Body of pancreas (tissue), 4 donors: ENCODE results near the gene TCF15. TPM values are rescaled to one million over a fixed set of nuclear protein-coding genes. Genes with fewer than 3 reads are reported as not detected.

ENCODE experiments used
- ATAC-seq: fragments of 150-250 bp; one replicate; pipeline ENCODE4 v1.9.1; 2016
- DNase-seq, 4 donors: peaks; one replicate each; pipeline ENCODE4 v3.0.0-alpha.2; 2019
- H3K27ac ChIP-seq, 4 donors: fragments of 200-600 bp; sonication (generic); 1 replicate in 3 of 4; 2 replicates in 1 of 4; pipeline versions ENCODE4 v1.5.1 to v1.6.1; 2016 to 2019; ENCODE audit warnings: mild to moderate bottlenecking in 1 of 4, mixed read lengths in 1 of 4, moderate library complexity in 1 of 4
- H3K27me3 ChIP-seq, 2 donors: fragments of 200-600 bp; sonication (generic); one replicate each; pipeline ENCODE4 v1.6.0; 2016; ENCODE audit warnings: mild to moderate bottlenecking in 1 of 2
- H3K36me3 ChIP-seq, 2 donors: fragments of 200-600 bp; sonication (generic); replicated peaks in 1 of 2; 2 replicates each; pipeline ENCODE4 v1.5.1; 2016; ENCODE audit warnings: low read depth in 2 of 2; ENCODE audit not compliant: insufficient read depth in 1 of 2
- H3K4me1 ChIP-seq: fragments of 200-600 bp; sonication (generic); one replicate; pipeline ENCODE4 v1.6.0; 2016
- H3K4me3 ChIP-seq, 2 donors: fragments of 200-600 bp; sonication (generic); 1 replicate in 1 of 2; 2 replicates in 1 of 2; pipeline ENCODE4 v1.5.1; 2016 to 2019
- H3K9me3 ChIP-seq, 3 donors: fragments of 200-600 bp; sonication (generic); 1 replicate in 2 of 3; 2 replicates in 1 of 3; pipeline ENCODE4 v1.5.1; 2016
- POLR2A ChIP-seq, 3 donors: fragments of 450-650 bp; IDR thresholded peaks; one replicate each; pipeline ENCODE4 v1.6.1; 2016; ENCODE audit warnings: antibody characterized with exemption in 3 of 3, mild to moderate bottlenecking in 2 of 3
- WGBS, 2 donors: methylation state at CpG; one replicate each; pipeline ENCODE4 v1.1.5; 2017; 5-methylcytosine and 5-hydroxymethylcytosine counted together
- intact Hi-C: fragments of 100-400 bp; cut with DNase I; formaldehyde crosslinking; loops from one replicate; pipeline ENCODE4 v1.15.1; 2023
- total RNA-seq, 2 donors: library from RNA; depleted of rRNA; stranded (reverse); fragments of >200 nt; gene quantifications; one replicate each; pipeline ENCODE4 v1.1.0, GENCODE V29; 2016
- TF ChIP-seq, protein P1 (sequence below), 7 experiments: fragments of 450-650 bp in 4 of 7; fragments of 200-600 bp in 3 of 7; sonication (generic) in 3 of 7; IDR thresholded peaks; one replicate each; pipeline ENCODE4 v1.5.1; 2016 to 2019; ENCODE audit warnings: antibody characterized with exemption in 7 of 7

The TCF15 gene
- not detected for total RNA-seq

DNA sequence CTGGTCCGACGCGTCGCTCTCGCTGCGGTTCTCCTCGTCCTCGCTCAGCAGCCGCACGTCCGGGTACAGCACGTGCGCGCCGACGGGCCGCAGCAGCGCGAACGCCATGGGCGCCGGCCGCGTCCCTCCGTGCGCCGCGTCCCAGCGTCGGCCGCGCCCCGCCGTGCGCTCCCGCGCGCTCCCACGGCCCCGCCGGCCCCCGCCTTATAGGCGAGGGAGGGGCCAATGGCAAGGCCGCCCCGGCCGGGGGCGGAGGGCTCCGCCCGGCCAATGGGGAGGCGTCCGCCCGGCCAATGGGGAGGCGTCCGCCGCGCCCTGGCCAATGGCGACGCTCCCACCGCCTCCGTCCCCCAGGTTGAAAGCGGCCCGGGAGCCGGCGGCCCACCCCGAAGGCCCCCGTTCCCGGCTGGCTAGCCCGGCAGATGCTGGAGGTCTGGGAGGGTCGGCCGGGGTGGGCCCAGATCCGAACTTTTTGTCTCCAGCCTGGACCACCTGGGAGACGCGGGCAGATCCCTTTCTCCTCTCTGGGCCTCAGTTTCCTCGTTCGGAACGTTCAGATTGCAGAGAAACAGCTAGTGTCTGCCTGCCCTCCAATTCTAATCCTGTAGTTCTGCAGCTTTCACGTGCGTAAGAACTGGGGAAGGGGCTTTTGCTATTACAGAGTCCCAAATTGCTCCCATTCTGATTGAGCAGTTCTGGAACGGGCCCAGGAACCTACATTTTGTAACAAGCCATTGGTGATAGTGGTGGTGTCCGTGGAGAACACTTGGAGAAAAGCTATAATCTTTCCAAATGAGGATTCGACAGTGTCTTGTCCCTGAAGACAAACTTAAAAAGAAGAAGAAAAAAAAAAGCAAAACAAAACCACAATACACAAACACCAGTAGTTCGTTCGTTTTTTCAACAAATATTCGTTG, at the start of gene TCF15:
Gene TCF15, minus strand, starts transcription at position 180 of the 917 bp plus-strand sequence. Its CDS starts 72 bp downstream, at position 108.
- Histone ChIP-seq H3K4me3 (no peak within 1 kb of the TSS), H3K27me3 (peaks cover 0 to 26% of the 10 kb centered on the region in 2 donors)
- WGBS, 2 donors: 11 to 45% methylated on average over 7 to 37 of the region's 84 CpGs

DNA sequence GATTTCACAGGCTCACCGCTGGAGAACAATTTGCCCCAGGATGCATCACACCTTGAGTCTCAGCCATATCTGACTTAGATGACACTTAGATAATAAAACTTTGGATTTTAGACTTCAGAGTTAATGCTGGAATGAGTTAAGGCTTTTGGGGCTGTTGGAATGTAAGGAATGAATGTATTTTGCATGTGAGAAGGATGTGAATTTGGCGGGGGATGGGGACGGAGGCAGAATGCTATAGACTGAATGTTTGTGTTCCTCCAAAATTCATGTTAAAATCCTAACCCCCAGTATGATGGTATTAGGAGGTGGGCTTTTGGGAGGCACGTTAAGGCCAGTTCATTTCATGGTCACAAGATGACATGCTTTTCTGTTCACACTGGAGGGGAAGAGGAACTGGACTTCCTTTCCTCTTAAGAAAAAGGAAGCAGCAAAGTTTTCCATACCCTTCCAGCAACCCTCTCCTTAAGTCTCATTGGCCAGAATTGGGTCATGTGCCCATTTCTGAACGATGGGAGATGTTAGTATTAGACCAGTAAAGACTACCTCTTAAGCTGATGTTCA, 48.7 kb upstream of the TCF15 start:
- H3K27me3 ChIP-seq: peaks cover 0 to 14% of the 10 kb centered on the region in 2 donors
- no peak overlapping the region for H3K27ac ChIP-seq
- H3K9me3 ChIP-seq: no peaks in the 10 kb centered on the region
- TF ChIP-seq, protein P1, sequence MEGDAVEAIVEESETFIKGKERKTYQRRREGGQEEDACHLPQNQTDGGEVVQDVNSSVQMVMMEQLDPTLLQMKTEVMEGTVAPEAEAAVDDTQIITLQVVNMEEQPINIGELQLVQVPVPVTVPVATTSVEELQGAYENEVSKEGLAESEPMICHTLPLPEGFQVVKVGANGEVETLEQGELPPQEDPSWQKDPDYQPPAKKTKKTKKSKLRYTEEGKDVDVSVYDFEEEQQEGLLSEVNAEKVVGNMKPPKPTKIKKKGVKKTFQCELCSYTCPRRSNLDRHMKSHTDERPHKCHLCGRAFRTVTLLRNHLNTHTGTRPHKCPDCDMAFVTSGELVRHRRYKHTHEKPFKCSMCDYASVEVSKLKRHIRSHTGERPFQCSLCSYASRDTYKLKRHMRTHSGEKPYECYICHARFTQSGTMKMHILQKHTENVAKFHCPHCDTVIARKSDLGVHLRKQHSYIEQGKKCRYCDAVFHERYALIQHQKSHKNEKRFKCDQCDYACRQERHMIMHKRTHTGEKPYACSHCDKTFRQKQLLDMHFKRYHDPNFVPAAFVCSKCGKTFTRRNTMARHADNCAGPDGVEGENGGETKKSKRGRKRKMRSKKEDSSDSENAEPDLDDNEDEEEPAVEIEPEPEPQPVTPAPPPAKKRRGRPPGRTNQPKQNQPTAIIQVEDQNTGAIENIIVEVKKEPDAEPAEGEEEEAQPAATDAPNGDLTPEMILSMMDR (IDR thresholded peaks at IDR 0.05): no peak
- no peak for TF ChIP-seq POLR2A (IDR thresholded peaks at IDR 0.05)
- peaks cover 16% of the 10 kb centered on the region for H3K4me1 ChIP-seq
- no peak for DNase-seq
- ATAC-seq: no peak
- WGBS, 2 donors: 21 to 27% methylated on average over 5 of the region's 5 CpGs
- no peak overlapping the region for H3K4me3 ChIP-seq
- no peaks in the 10 kb centered on the region for H3K36me3 ChIP-seq
- intact Hi-C loops: no loop called here

More for the DNA sequence above, at the start of gene TCF15:
- no peaks in the 10 kb centered on the region for H3K9me3 ChIP-seq
- DNase-seq (peak in 1 of 4 donors; percentile 9), ATAC-seq (peak; percentile 57)
- peaks cover 5% of the 10 kb centered on the region for H3K4me1 ChIP-seq
- no peak within 1 kb of the TSS for H3K27ac ChIP-seq
- intact Hi-C loops: no loop called here
- no peak for TF ChIP-seq POLR2A (IDR thresholded peaks at IDR 0.05)
- TF ChIP-seq, protein P1 (IDR thresholded peaks at IDR 0.05): no peak
- H3K36me3 ChIP-seq: no peaks in the 10 kb centered on the region

GRCh38 chr20:658202-658601, 48.1 kb upstream of the TCF15 start:
- TF ChIP-seq POLR2A (IDR thresholded peaks at IDR 0.05): no peak
- TF ChIP-seq, protein P1 (IDR thresholded peaks at IDR 0.05): no peak
- ATAC-seq: no peak
- 16 to 23% methylated on average over 2 of the region's 2 CpGs for WGBS, 2 donors
- H3K27ac ChIP-seq: no peak overlapping the region
- intact Hi-C loops: no loop called here
- peaks cover 15% of the 10 kb centered on the region for H3K4me1 ChIP-seq
- H3K27me3 ChIP-seq: peaks cover 0 to 12% of the 10 kb centered on the region in 2 donors
- H3K4me3 ChIP-seq: no peak overlapping the region
- H3K9me3 ChIP-seq: no peaks in the 10 kb centered on the region
- DNase-seq: no peak
- H3K36me3 ChIP-seq: no peaks in the 10 kb centered on the region

GRCh38 chr20:655726-656624, 45.9 kb upstream of the TCF15 start:
- no peak for ATAC-seq
- H3K4me3 ChIP-seq: no peak overlapping the region
- no peak for DNase-seq
- TF ChIP-seq POLR2A (IDR thresholded peaks at IDR 0.05): no peak
- TF ChIP-seq, protein P1 (IDR thresholded peaks at IDR 0.05): no peak
- H3K9me3 ChIP-seq: no peaks in the 10 kb centered on the region
- 69% methylated on average over 10 to 11 of the region's 11 CpGs for WGBS, 2 donors
- no peak overlapping the region for H3K27ac ChIP-seq
- H3K27me3 ChIP-seq: peaks cover 0 to 5% of the 10 kb centered on the region in 2 donors
- peaks cover 28% of the 10 kb centered on the region for H3K4me1 ChIP-seq
- no peaks in the 10 kb centered on the region for H3K36me3 ChIP-seq
- intact Hi-C loops: no loop called here
